ENCODE measurements around the gene GJD3. TPM values are rescaled to one million over a fixed set of nuclear protein-coding genes. Genes with fewer than 3 reads are reported as not detected.

GJD3 gene
- total RNA-seq, 4 donors from 2014 or later: 1.6 TPM; not detected in 3

DNA sequence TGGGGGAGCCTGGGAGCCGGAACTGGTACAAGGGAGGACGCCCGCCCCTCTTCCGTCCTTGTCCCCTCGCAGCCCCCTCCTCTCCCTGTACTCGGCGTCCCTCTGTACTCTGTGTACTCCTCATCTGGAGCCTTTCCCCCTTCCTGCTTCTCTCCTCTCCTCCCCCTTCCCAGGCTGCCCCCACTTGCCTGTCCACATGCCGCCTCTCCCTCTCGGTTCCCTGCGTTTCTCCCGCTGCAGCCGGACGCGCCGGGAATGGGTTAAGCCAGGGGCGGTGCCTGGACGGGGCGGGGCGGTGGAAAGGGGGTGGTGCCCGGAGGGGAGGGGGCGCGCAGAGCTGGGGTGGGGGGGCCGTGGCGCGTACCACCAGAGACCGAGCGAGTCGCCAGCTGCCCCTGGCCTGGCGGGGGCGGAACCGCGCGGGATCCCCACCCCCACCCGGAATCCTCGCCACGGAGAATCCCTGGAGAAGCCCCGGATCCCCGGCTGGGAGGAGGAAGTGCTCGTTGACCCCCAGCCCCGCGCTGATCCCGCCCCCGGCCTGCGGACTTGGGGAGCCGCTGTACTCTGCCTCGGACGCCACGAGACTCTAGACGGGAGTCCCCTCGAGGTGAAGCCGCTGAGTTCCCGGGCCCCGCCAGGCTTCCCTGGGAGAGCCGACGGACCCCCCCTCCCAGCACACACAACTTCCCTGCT, 22.6 kb downstream of the GJD3 start:
- H3K9me3 ChIP-seq: no peaks in the 10 kb centered on the region
- TF ChIP-seq, protein P1, sequence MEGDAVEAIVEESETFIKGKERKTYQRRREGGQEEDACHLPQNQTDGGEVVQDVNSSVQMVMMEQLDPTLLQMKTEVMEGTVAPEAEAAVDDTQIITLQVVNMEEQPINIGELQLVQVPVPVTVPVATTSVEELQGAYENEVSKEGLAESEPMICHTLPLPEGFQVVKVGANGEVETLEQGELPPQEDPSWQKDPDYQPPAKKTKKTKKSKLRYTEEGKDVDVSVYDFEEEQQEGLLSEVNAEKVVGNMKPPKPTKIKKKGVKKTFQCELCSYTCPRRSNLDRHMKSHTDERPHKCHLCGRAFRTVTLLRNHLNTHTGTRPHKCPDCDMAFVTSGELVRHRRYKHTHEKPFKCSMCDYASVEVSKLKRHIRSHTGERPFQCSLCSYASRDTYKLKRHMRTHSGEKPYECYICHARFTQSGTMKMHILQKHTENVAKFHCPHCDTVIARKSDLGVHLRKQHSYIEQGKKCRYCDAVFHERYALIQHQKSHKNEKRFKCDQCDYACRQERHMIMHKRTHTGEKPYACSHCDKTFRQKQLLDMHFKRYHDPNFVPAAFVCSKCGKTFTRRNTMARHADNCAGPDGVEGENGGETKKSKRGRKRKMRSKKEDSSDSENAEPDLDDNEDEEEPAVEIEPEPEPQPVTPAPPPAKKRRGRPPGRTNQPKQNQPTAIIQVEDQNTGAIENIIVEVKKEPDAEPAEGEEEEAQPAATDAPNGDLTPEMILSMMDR (IDR thresholded peaks at IDR 0.05): no peak
- TF ChIP-seq POLR2A (IDR thresholded peaks at IDR 0.05): peak; percentile 20 to 65
- H3K27ac ChIP-seq: peak overlapping the region; percentile 84 to 96 (median 94)
- peak overlapping the region; percentile 52 to 90 (median 72) for H3K4me3 ChIP-seq
- no peaks in the 10 kb centered on the region for H3K27me3 ChIP-seq
- no peaks in the 10 kb centered on the region for H3K36me3 ChIP-seq
- H3K4me1 ChIP-seq: peaks cover 3 to 61% (median 30%) of the 10 kb centered on the region in 4 donors
- DNase-seq: peak; percentile 64 to 92 (median 88)

DNA sequence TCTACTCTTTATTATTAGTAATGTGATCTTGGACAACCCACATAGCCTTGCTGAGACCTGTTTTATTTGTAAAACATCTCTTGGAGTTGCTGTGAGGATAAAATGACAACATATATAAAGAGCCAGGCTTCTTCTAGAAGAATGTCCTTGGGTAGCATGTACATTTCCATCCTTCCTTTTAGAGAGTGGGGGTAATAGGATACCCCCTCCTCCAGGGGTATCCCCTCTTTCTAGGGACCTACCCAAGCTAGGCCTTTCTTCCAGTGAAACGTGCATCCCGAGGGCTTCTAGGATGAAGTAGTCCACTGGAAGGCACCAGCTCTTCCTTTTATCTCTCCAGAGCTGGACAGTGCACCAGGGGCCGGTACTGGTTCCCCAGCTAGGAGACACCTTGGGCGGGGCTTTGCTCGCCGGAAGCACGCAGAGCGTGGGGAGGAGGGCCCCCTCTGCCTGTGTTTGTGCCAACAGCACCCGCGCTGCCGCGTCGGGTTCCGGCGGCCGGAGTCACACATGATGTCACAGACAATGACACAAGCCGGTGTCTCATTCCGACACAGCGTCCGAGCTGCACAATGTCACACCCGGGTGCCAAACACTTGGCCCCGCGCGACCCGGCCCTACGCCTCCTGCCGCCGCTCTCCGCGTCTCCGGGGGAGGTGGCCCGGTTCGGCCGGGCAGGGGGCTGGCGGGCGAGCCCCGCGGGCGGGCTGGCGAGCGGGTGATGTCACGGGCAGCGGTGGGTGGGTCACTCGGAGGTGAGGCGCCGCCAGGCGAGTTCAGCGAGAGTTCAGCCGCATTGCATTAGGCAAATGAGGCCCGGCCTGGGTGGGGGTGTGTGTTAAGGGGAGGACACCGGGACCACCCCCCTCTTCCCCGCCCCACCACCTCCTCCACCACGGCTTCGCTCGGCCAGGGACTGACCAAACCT, 23.4 kb downstream of the GJD3 start:
- peak; percentile 48 to 77 for TF ChIP-seq POLR2A (IDR thresholded peaks at IDR 0.05)
- TF ChIP-seq, protein P1 (IDR thresholded peaks at IDR 0.05): peak in 5 of 6 experiments; percentile 24 to 47 (median 37)
- Histone ChIP-seq H3K36me3 (no peaks in the 10 kb centered on the region), H3K27me3 (no peaks in the 10 kb centered on the region), H3K27ac (peak overlapping the region; percentile 84 to 96 (median 94)), H3K4me1 (peaks cover 0 to 58% (median 23%) of the 10 kb centered on the region in 4 donors), H3K4me3 (peak overlapping the region; percentile 52 to 90 (median 72)), H3K9me3 (no peaks in the 10 kb centered on the region)
- DNase-seq: peak; percentile 92 to 97 (median 94)

DNA sequence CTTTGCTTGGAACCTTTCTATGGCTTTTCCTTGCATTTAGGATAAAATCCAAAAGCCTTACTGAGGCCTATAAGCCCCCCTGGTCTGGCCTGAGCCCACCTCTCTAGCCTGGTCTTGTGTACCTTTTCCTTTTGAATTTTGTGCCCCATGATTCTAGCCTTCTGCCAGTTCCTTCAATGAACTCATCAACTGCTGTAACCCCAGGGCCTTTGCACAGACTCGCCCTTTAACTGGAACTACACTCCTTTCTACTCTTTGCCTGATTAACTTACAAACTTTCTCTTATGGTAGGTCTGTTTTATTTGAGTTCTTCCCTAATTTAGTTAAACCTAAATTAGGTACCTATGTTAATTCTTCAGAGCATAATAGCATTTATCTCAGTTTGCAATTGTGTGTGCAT, 24.2 kb downstream of the GJD3 start:
- Histone ChIP-seq H3K4me3 (no peak overlapping the region), H3K36me3 (no peaks in the 10 kb centered on the region), H3K4me1 (peaks cover 0 to 57% (median 18%) of the 10 kb centered on the region in 4 donors), H3K27ac (peak overlapping the region; percentile 84 to 96 (median 94)), H3K27me3 (no peaks in the 10 kb centered on the region), H3K9me3 (no peaks in the 10 kb centered on the region)
- no peak for DNase-seq
- TF ChIP-seq, protein P1 (IDR thresholded peaks at IDR 0.05): no peak
- no peak for TF ChIP-seq POLR2A (IDR thresholded peaks at IDR 0.05)

DNA sequence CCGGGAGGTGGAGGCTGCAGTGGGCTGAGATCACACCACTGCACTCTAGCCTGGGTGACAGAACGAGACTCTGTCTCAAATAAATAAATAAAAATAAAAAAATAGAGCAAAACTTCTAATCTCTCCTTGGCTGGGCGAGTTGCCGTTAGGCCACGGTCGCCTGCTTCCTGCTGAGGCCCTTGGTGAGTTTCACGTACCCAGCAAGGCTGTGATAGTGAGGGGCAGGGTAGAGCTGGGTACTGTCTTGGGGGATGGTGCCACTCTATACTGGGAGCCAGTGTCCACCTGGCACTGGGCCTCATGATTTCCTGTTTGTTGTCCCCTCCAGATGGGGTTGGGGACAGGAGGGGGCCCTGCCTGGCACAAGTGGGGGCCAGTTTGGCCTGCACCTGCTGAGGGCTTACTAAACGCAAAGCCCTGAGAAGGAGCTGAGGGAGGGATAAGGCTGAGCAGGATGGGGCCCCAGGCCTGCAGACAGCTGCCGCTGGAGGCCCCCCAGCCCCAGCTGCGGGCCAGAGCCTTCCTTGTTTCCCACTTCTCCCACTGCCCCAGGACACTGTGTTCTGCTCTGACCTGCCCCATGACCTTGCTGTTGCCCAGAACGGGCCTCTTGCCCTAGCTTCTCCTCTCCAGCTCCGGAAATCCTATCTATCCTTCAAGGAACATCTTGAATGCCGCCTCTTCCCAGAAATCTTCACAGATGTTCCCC, 25.4 kb downstream of the GJD3 start:
- DNase-seq: no peak
- peaks cover 0 to 58% (median 17%) of the 10 kb centered on the region in 4 donors for H3K4me1 ChIP-seq
- TF ChIP-seq, protein P1 (IDR thresholded peaks at IDR 0.05): no peak
- TF ChIP-seq POLR2A (IDR thresholded peaks at IDR 0.05): no peak

DNA sequence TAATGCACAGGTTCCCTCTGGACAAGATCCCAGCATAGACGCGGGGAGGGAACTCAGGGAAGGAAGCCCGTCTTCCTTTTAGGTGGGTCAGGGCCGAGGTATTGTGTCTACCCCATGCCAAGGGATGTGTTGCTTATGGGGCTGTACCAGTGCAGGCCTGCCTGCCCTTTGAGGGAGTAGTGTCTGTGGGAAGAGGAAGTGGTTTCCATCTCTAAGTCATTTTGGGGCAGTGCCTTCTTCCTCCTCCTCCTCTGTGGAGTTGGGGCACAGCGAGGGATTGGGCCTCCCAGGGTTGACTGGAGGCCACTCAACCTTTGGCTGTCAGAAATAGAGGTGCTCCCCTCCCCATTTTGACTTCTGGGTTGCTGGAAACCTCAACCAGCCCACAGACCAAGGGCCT, 26.5 kb downstream of the GJD3 start:
- peak overlapping the region in 2 of 4 donors; percentile 3 to 5 for H3K27ac ChIP-seq
- no peaks in the 10 kb centered on the region for H3K27me3 ChIP-seq
- no peak for TF ChIP-seq POLR2A (IDR thresholded peaks at IDR 0.05)
- TF ChIP-seq, protein P1 (IDR thresholded peaks at IDR 0.05): no peak
- no peaks in the 10 kb centered on the region for H3K36me3 ChIP-seq
- no peaks in the 10 kb centered on the region for H3K9me3 ChIP-seq
- no peak overlapping the region for H3K4me3 ChIP-seq
- DNase-seq: no peak
- peaks cover 0 to 65% (median 19%) of the 10 kb centered on the region in 4 donors for H3K4me1 ChIP-seq

More for the DNA sequence above, 25.4 kb downstream of the GJD3 start:
- H3K27me3 ChIP-seq: no peaks in the 10 kb centered on the region
- no peaks in the 10 kb centered on the region for H3K9me3 ChIP-seq
- no peaks in the 10 kb centered on the region for H3K36me3 ChIP-seq
- no peak overlapping the region for H3K4me3 ChIP-seq
- peak overlapping the region in 2 of 4 donors; percentile 37 to 84 for H3K27ac ChIP-seq
